HEK293 (cell line): ENCODE data around the gene PITX1.

ENCODE experiments used
- GLIS2 ChIP-seq: fragments of 450-650 bp; formaldehyde crosslinking; IDR thresholded peaks from 2 replicates; pipeline ENCODE4 v1.5.1; 2016; ENCODE audit warnings: missing biosample characterization, missing genetic modification characterization
- HOXA7 ChIP-seq: sonication (generic); formaldehyde crosslinking; IDR thresholded peaks from 2 replicates; pipeline ENCODE4 v1.8.1; 2022; ENCODE audit warnings: missing genetic modification reagents, borderline replicate concordance
- KLF10 ChIP-seq: fragments of 450-650 bp; IDR thresholded peaks from 2 replicates; pipeline ENCODE4 v1.5.1; 2018; ENCODE audit warnings: missing biosample characterization, mild to moderate bottlenecking, missing genetic modification characterization
- KLF7 ChIP-seq: fragments of 450-650 bp; formaldehyde crosslinking; IDR thresholded peaks from 2 replicates; pipeline ENCODE4 v1.5.1; 2016; ENCODE audit warnings: missing biosample characterization, missing genetic modification characterization, borderline replicate concordance
- PATZ1 ChIP-seq: fragments of 450-650 bp; formaldehyde crosslinking; IDR thresholded peaks from 2 replicates; pipeline ENCODE4 v1.5.1; 2016; ENCODE audit warnings: missing biosample characterization, missing genetic modification characterization
- PRDM1 ChIP-seq: fragments of 450-650 bp; formaldehyde crosslinking; IDR thresholded peaks from 2 replicates; pipeline ENCODE4; 2016; ENCODE audit warnings: missing biosample characterization, missing genetic modification characterization
- PRDM10 ChIP-seq: fragments of 450-650 bp; formaldehyde crosslinking; IDR thresholded peaks from 2 replicates; pipeline ENCODE4 v1.5.1; 2016; ENCODE audit warnings: missing biosample characterization, missing genetic modification characterization
- RBAK ChIP-seq: fragments of 450-650 bp; formaldehyde crosslinking; IDR thresholded peaks from 2 replicates; pipeline ENCODE4 v1.5.1; 2016; ENCODE audit warnings: missing biosample characterization, missing genetic modification characterization
- REPIN1 ChIP-seq: fragments of 450-650 bp; formaldehyde crosslinking; IDR thresholded peaks from 2 replicates; pipeline ENCODE4 v1.5.1; 2017; ENCODE audit warnings: missing biosample characterization, missing genetic modification characterization, low read depth
- ZBTB48 ChIP-seq: fragments of 450-650 bp; formaldehyde crosslinking; IDR thresholded peaks from 2 replicates; pipeline ENCODE4 v1.5.1; 2016; ENCODE audit warnings: missing biosample characterization, missing genetic modification characterization
- ZBTB7A ChIP-seq: fragments of 450-650 bp; formaldehyde crosslinking; IDR thresholded peaks from 2 replicates; pipeline ENCODE4 v1.5.1; 2016; ENCODE audit warnings: low read depth, missing biosample characterization, missing genetic modification characterization
- ZNF146 ChIP-seq: fragments of 450-650 bp; formaldehyde crosslinking; IDR thresholded peaks from 2 replicates; pipeline ENCODE4 v1.5.1; 2016; ENCODE audit warnings: missing biosample characterization, missing genetic modification characterization
- ZNF335 ChIP-seq: fragments of 450-650 bp; formaldehyde crosslinking; conservative IDR thresholded peaks from 2 replicates; pipeline ENCODE4 v1.5.1; 2016; ENCODE audit warnings: missing biosample characterization, missing genetic modification characterization
- ZNF362 ChIP-seq: fragments of 450-650 bp; formaldehyde crosslinking; IDR thresholded peaks from 2 replicates; pipeline ENCODE4 v1.5.1; 2016; ENCODE audit warnings: missing biosample characterization, missing genetic modification characterization
- ZNF398 ChIP-seq: fragments of 450-650 bp; formaldehyde crosslinking; IDR thresholded peaks from 2 replicates; pipeline ENCODE4 v1.5.1; 2017; ENCODE audit warnings: missing biosample characterization, missing genetic modification characterization
- ZNF549 ChIP-seq: fragments of 450-650 bp; IDR thresholded peaks from 2 replicates; pipeline ENCODE4 v1.5.1; 2018; ENCODE audit warnings: missing biosample characterization, missing genetic modification characterization, mild to moderate bottlenecking, inconsistent platforms, moderate library complexity
- ZNF585B ChIP-seq: fragments of 450-650 bp; formaldehyde crosslinking; IDR thresholded peaks from 2 replicates; pipeline ENCODE4 v1.5.1; 2016; ENCODE audit warnings: missing biosample characterization, missing genetic modification characterization
- TF ChIP-seq, protein P1 (sequence below): fragments of 450-650 bp; formaldehyde crosslinking; IDR thresholded peaks from 2 replicates; pipeline ENCODE4 v1.5.1; 2016; ENCODE audit warnings: missing biosample characterization, missing genetic modification characterization
- TF ChIP-seq, protein P2 (sequence below): fragments of 450-650 bp; formaldehyde crosslinking; optimal IDR thresholded peaks from 2 replicates; pipeline ENCODE3; 2016; ENCODE audit warnings: missing biosample characterization, mild to moderate bottlenecking, missing genetic modification characterization
- TF ChIP-seq, protein P3 (sequence below): fragments of 450-650 bp; formaldehyde crosslinking; IDR thresholded peaks from 2 replicates; pipeline ENCODE4 v1.5.1; 2016; ENCODE audit warnings: missing biosample characterization, missing genetic modification characterization
- TF ChIP-seq, protein P4 (sequence below): fragments of 450-650 bp; formaldehyde crosslinking; IDR thresholded peaks from 2 replicates; pipeline ENCODE4 v1.5.1; 2016; ENCODE audit warnings: missing biosample characterization, missing genetic modification characterization

PITX1 gene

GRCh38 chr5:135032999-135033861, 798 bp downstream of the PITX1 start (continued):
- TF ChIP-seq ZNF398 (tag by site-specific recombination) (peak; percentile 31; the same call in 1 of the 2 replicates), HOXA7 (no peak), ZNF549 (no peak), KLF7 (tag by site-specific recombination) (no peak), PRDM1 (peak; percentile 77), ZNF146 (tag by site-specific recombination) (no peak), ZBTB48 (tag by site-specific recombination) (0 out of 2 replicates have a peak, but pooled peaks have one; percentile 32), ZNF335 (tag by site-specific recombination) (peak; percentile 77), PATZ1 (peak; percentile 46; the same call in 1 of the 2 replicates), KLF10 (tag by site-specific recombination) (no peak; the same call in 1 of the 2 replicates), REPIN1 (no peak), ZNF585B (no peak), RBAK (tag by site-specific recombination) (no peak), GLIS2 (tag by site-specific recombination) (peak; percentile 8), ZNF362 (tag by site-specific recombination) (peak; percentile 42; the same call in 1 of the 2 replicates), ZBTB7A (tag by site-specific recombination) (0 out of 2 replicates have a peak, but pooled peaks have one; percentile 9), PRDM10 (tag by site-specific recombination) (peak; percentile 71)
- TF ChIP-seq, protein P1, sequence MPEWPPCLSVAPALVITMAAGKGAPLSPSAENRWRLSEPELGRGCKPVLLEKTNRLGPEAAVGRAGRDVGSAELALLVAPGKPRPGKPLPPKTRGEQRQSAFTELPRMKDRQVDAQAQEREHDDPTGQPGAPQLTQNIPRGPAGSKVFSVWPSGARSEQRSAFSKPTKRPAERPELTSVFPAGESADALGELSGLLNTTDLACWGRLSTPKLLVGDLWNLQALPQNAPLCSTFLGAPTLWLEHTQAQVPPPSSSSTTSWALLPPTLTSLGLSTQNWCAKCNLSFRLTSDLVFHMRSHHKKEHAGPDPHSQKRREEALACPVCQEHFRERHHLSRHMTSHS (tag by site-specific recombination): no peak
- TF ChIP-seq, protein P2, sequence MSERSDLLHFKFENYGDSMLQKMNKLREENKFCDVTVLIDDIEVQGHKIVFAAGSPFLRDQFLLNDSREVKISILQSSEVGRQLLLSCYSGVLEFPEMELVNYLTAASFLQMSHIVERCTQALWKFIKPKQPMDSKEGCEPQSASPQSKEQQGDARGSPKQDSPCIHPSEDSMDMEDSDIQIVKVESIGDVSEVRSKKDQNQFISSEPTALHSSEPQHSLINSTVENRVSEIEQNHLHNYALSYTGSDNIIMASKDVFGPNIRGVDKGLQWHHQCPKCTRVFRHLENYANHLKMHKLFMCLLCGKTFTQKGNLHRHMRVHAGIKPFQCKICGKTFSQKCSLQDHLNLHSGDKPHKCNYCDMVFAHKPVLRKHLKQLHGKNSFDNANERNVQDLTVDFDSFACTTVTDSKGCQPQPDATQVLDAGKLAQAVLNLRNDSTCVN: peak; percentile 96
- TF ChIP-seq, protein P3, sequence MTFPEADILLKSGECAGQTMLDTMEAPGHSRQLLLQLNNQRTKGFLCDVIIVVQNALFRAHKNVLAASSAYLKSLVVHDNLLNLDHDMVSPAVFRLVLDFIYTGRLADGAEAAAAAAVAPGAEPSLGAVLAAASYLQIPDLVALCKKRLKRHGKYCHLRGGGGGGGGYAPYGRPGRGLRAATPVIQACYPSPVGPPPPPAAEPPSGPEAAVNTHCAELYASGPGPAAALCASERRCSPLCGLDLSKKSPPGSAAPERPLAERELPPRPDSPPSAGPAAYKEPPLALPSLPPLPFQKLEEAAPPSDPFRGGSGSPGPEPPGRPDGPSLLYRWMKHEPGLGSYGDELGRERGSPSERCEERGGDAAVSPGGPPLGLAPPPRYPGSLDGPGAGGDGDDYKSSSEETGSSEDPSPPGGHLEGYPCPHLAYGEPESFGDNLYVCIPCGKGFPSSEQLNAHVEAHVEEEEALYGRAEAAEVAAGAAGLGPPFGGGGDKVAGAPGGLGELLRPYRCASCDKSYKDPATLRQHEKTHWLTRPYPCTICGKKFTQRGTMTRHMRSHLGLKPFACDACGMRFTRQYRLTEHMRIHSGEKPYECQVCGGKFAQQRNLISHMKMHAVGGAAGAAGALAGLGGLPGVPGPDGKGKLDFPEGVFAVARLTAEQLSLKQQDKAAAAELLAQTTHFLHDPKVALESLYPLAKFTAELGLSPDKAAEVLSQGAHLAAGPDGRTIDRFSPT (tag by site-specific recombination): peak; percentile 7; the same call in 1 of the 2 replicates
- TF ChIP-seq, protein P4, sequence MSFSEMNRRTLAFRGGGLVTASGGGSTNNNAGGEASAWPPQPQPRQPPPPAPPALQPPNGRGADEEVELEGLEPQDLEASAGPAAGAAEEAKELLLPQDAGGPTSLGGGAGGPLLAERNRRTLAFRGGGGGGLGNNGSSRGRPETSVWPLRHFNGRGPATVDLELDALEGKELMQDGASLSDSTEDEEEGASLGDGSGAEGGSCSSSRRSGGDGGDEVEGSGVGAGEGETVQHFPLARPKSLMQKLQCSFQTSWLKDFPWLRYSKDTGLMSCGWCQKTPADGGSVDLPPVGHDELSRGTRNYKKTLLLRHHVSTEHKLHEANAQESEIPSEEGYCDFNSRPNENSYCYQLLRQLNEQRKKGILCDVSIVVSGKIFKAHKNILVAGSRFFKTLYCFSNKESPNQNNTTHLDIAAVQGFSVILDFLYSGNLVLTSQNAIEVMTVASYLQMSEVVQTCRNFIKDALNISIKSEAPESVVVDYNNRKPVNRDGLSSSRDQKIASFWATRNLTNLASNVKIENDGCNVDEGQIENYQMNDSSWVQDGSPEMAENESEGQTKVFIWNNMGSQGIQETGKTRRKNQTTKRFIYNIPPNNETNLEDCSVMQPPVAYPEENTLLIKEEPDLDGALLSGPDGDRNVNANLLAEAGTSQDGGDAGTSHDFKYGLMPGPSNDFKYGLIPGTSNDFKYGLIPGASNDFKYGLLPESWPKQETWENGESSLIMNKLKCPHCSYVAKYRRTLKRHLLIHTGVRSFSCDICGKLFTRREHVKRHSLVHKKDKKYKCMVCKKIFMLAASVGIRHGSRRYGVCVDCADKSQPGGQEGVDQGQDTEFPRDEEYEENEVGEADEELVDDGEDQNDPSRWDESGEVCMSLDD (tag by site-specific recombination): 0 out of 2 replicates have a peak, but pooled peaks have one; percentile 38
